ENCODE measurements around the gene MYH9.

MYH9 gene

GRCh38 chr22:36331306-36331911, 56.4 kb downstream of the MYH9 start:
- DNase-seq (ENCODE audit: low read depth in 2 of 2) = peak; percentile 60 to 71

DNA sequence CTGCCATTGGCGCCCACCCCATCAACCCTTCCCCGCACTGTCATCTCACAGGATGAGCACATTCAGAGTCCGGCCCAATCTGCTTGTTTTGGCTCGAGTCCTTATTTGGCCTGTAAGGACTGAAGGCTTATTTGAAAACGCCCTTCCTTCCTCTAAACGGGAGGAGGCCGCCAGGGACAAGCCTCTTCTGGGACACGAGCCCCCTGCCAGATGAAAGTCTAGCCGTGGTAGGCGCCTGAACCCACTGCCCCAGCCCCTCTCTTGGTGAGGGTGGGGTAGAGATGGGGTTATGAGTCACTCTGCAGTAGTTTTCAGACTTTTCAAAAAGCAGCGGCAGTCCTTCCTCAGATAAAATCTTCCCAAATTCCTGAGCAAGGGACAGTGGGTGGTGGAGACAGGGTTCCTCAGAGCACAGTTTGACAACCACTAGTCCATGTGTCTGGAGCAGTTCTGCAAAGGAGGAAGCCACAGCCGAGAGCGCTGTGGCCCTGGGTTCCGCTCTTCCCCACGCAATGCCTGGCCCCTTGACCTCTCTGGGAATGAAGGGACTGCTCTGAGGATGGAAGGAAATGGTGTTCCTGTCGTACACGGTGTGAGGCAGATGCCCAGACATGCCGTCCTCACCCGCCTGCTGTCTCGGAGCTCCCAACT, 57.0 kb downstream of the MYH9 start:
- no peak for DNase-seq (ENCODE audit: low read depth in 2 of 2)

DNA sequence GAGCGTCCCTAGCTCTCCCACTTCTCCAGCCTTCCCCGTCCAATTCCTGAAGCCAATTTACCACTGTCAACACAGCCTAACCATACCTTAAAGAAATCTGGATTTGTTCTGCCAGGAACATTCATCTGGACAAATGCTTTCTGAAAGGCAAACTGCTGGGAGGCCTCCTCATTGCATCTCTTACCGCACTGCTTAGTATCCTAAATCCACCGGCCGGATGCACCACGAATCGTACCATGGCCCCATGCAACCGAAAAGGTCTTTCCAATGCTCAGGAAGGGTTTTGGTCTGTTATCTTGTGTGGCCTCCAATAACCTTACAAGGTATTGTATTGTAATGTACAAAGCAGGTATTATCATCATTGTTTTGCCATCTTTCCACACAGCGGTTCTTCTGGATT, 57.6 kb downstream of the MYH9 start:
- DNase-seq (ENCODE audit: low read depth in 2 of 2) = no peak

DNA sequence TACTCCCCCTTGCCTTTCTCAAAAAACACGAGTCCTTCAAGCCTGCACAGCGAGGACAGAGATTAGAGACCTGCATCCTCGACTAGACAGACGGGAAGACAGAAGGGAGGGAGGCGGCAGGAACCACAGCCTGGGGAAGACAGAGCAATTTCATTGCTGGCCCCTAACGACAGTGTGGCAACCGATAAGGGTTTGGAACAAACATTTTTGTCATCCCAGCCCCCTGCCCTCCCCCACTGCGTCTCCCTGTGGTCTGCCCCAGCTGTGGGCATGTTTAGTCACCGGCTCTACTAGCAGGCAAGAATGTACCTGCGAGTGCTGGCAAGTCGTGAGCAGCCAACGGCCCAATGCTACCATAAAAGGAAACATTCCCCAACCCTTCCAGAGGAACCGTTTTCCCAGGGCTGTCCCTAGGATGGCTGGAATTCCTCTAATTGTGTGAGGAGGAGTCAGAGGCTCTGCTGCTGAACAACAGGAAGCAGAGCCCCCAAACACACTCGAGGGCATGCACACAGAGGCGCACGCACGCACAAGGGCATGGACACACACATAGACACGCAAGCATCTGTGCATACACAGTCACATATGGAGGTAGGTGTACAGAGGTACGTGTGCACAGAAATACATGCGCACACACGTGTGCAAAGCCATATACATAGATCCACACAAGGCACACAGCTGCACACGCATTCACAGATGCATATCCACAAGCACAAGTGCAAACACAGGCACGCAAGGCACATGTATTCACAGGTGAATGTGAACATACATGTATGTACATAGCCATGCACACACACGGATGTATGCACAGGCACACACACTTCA, 58.3 kb downstream of the MYH9 start:
- peak; percentile 71 to 83 for DNase-seq (ENCODE audit: low read depth in 2 of 2)

DNA sequence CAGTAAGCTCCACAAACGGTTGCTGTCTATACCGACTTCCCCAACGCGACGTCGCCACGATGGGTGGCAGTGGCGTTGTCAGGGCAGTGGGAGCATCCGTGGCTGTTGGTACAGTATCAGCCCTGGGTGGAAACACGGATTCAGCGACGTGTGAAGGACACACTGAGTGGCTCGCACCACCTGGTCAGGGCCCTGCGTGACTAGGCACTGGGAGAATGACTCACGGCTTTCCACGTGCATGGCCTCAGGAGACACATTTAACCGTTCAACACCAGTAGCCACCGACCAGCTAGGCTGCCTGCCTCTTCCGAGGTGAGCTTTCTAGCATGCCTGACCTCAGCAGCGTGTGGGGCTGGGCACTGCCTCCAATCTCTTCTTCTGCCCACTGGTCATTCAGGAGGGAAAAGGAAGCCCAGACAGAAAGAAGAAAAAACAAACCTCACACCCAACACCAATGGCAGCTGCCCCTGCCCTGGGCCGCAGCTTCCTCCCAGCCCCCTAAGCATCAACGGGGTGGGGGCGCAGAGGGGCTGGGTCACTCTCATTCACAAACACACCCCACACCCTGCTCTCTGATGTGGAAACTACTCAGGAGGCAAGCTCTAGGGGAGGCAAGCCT, 59.0 kb downstream of the MYH9 start:
- peak; percentile 40 to 45 for DNase-seq (ENCODE audit: low read depth in 2 of 2)

DNA sequence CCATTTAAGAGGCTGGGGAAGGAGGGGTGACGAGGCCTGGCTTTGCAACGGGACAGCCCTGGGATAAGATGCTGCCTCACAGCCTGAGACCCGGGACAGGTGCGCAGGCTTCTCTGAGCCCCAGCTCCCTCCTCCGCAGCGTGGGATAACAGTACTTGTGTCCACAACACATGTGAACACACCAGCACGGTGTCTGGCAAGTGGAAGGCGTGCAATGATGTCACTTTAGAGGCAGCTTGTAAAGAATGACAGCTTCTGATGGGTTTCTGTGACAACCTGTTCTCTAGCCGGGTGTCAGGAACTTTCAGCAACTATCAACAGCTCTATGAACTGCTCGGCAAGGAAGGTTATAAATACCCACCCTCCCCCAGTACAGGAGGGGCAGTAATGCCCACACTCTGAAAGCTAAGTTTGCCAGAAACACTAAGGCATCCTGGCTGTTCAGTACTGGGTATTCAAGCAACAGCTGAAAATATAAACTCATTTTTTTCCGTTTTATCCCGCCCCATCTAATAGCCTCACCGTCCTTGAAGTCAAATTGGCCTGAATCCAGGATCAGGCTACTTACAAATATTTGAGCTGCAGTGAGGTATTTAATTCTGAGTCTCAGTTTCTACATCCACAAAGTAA, 59.7 kb downstream of the MYH9 start:
- no peak for DNase-seq (ENCODE audit: low read depth in 2 of 2)

DNA sequence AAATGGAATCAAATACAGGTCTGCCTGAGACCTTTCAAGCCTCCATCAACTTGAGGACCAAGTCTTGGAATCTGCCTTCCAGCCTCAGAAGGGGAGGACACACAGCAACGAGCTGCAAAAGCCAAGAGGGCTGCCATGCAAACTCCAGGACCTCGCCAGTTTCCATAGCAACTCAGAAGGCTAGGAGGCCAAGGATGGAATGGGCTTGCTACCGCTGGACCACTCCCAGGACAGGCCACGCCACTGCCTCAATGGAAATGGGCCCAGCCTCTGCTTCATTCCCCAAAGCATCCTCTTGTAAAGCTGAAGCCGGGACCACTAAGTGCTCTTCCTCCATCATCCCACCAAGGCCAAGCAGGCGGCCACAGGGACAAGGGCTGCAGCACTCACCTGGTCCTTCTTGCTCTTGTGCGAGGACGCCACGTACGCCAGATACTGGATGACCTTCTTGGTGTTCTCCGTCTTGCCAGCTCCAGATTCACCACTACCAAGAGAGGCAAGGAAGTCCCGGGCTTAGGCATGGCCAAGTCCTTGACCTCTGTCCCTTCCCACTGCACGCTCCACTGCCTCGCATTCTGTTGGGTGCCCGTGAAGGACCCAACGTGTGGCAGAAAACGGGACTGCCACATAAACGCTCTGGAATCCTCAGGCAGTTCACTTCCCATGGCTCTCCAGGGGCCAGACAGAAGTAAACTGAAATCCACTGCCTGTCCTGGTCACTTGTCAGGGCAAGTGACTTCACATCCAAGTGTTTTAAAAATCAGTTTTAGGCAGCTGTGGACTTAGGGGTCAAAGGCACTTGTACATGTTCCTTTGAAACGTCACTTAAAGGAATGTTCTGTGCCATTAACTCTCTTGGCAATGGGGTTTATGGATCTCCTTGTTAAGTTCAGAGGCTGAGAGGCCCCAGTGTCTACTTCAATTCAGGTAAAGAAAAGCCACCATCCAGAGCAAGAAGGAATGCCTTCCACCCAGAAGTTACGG, 61.3 kb downstream of the MYH9 start:
- no peak for DNase-seq (ENCODE audit: low read depth in 2 of 2)

- DNase-seq (ENCODE audit: low read depth in 2 of 2) = no peak
Measured at GRCh38 chr22:36325154-36326031, 62.4 kb downstream of the MYH9 start.

GRCh38 chr22:36324414-36324813, 63.4 kb downstream of the MYH9 start:
- DNase-seq (ENCODE audit: low read depth in 2 of 2) = no peak

DNA sequence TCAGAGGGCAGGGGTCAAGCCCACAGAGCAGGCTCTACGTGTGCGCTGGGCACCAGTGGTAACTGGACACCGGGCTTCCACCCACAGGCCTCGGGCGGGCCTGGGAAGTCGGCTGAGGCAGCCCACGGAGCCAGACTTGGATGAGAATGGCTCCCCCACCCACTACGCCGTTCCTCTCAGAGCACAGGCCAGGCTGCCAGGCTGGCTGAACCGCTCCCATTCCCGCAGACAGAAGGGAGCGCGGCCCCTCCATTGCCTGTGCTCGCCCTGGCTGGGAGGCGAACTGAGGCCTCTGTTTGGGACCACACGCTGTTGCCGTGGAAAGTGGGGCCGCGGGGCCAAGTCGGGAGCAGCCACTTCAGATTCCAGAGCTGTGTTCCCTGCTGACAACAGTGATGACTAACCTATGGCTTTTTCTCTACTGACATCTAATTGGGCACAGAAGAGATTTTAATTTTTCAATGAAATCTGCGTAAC, 63.9 kb downstream of the MYH9 start:
- no peak for DNase-seq (ENCODE audit: low read depth in 2 of 2)

DNA sequence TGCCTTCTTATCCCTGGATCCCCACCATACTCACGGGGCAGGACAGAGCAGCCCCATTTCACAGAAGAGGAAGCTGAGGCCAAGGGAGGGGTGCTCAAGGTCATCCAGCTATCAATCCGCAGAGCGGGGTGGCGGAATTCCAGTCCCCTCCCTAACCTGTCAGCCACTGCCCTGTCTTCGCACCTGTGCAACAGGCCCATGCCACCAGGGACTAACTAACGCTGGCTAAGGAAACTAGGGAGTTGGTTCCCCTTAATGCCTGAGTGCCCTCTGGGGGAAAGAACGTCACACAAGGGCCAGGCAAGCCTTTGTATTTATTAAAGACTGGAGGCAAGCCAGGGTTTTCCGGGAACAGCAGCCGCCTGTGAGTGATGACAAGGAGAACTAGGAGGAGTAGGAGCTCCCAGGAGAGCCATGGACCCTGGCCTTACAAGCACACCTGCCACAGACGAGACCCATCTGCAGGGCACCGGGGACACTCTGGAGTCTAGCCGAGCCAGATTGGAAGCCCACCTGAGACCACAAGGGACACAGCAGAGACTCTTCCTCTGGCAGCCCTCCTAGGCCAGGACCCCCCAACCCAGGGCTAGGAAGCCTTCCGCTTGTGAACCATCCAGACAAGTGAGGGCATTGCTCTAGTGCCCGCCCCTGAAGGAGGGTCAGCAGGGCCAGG, 64.4 kb downstream of the MYH9 start:
- no peak for DNase-seq (ENCODE audit: low read depth in 2 of 2)

DNA sequence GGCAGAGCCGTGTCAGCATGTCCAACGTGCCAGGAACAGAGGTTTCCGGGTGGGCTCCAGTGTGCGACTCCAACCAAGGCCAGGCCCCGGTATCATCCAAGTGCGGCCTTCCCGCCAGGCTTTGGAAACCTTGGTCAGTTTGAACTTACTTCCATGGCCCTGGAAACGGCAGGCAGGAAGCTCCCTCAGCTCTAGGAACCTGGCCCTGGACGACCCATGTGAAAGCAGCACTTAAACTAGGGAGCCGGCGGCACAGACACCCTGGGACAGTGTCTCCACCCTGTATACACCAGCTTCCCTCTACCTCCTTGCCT, 65.2 kb downstream of the MYH9 start:
- no peak for DNase-seq (ENCODE audit: low read depth in 2 of 2)

DNA sequence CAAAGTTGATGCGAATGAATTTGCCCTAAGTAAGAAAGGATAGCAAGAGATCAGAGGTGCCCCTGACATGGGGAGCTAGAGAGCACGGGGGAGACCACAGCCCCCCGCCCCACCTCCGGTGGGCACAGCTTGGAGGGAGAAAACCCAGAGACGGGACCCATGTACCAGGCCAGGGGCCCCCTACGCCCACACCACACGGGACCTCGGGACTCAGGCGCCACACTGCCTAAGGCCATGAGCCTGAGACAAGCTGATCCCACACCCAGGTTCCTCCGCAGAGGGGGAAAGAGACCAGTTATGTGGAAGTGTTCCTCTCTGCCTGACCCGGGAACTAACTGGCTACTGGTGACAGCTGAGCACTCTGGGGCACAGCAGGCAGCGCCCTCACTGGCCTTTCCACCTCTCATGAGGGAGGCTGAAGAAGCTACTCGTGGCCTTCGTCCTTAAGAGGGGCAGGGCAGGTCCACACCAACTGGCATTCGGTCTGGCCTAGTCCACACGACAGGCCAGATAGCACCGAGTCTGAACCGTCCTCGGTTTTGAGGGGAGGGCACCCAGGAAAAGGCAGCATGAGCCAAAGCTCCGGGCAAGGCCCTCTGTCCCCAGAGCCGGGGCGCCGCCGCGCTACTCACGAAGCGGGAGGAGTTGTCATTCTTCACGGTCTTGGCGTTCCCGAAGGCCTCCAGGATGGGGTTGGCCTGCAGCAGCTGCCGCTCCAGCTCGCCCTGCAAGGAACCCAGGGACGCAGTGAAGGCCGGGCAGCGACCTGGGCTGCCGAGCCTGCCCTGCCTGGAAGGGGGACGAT, 65.8 kb downstream of the MYH9 start:
- no peak for DNase-seq (ENCODE audit: low read depth in 2 of 2)

DNA sequence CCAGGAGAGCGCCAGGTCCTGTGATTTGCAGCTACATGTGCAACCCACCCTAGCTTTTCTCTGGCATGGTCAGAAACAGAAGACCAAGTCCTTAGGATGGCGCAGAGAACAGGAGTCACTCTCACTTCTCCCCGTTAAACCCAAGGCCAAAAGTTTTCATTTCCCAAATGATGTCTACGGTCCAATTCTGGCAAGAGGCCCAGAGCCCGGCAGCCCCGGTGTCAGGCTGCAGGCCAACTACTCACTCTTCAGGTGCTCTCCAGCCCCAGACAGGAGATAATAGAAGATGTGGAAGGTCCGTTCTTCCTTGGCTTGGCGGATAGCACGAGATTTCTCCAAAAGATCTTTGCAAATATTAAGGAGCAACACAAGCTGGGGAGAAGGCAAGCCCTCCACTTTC, 67.2 kb downstream of the MYH9 start:
- no peak for DNase-seq (ENCODE audit: low read depth in 2 of 2)

GRCh38 chr22:36319595-36320497, 67.9 kb downstream of the MYH9 start:
- DNase-seq (ENCODE audit: low read depth in 2 of 2) = no peak

DNA sequence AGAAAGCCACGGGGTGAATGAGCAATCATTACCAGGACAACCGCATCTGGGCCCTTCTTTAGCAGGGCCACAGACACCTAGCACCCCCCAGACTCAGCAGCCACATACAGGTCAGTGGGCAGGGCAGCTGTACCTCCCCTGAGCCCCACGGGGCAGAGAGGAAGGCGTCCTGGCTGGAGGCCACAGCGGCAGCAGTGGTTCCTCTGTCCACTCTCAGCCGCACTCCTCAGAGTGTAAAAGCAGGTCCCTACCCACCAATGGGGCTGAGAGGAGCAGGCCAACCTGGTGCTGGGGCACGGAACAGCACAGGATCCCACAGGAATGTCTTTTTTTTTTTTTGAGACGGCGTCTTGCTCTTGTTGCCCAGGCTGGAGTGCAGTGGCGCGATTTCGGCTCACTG, 69.3 kb downstream of the MYH9 start:
- DNase-seq (ENCODE audit: low read depth in 2 of 2) = no peak

DNA sequence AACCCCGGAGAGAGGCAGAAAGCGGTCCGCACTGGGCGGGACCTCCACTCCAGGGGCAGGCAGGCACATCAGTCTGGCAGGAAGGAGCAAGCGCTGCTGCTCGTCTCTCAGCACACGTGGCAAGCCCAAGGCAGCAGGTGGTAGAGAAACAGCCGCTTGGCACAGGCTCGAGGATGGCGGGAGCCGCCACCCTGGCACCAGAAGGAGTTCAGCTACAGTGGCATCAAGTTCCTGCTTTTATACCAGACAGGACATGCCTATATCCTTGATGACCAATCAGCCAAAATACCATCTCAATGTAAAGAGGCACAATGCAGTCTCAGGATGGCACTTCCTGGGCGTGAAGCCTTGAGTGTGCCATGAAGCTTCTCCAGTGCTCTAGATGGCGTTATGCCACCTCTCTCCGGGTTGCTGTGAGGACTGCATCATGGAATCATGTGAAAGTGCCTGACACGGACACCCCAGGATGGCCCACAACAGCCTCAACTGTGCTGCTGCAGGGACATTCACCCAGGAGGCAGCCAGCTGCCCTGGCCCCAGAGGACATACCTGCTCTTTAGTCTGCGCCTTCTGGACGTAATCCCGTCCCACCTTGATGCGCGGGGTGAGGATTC, 70.0 kb downstream of the MYH9 start:
- no peak for DNase-seq (ENCODE audit: low read depth in 2 of 2)
